B cell (primary cell): ENCODE results near the gene NOL9. TPM values are rescaled to one million over a fixed set of nuclear protein-coding genes. Genes with fewer than 3 reads are reported as not detected.

Experiments
- ATAC-seq: fragments of 200-7000 bp; cut with Tn5 transposase; one replicate; pipeline ENCODE4 v1.10.0; 2021; ENCODE audit warnings: low read depth, mild to moderate bottlenecking, moderate number of reproducible peaks, moderate library complexity
- CTCF ChIA-PET: fragments of 350-600 bp; sonication (Branson Sonifier 250); formaldehyde crosslinking; loops from one replicate; lab custom pipeline; 2021; ENCODE audit warnings: antibody characterized with exemption, inconsistent platforms; lab: Charles Lee
- POLR2A ChIA-PET: fragments of 350-600 bp; sonication (Branson Sonifier 250); formaldehyde crosslinking; loops from one replicate; lab custom pipeline; 2021; ENCODE audit warnings: antibody characterized with exemption; lab: Charles Lee
- DNase-seq: peaks from one replicate; pipeline ENCODE4 v3.0.0; 2013
- H2AFZ ChIP-seq: 2 replicates; pipeline ENCODE4 v1.6.1; 2012; ENCODE audit warnings: mild to moderate bottlenecking, low read depth, low read length; ENCODE audit not compliant: insufficient read depth, poor library complexity, severe bottlenecking
- H3K27ac ChIP-seq, 2 donors: 1 replicate in 1 of 2; 2 replicates in 1 of 2; pipeline ENCODE4 v1.5.1; 2012 to 2013; ENCODE audit warnings: low read length in 2 of 2, mild to moderate bottlenecking in 2 of 2, moderate library complexity in 1 of 2
- H3K27me3 ChIP-seq, 4 experiments: fragments of 200-600 bp in 1 of 4; sonication (generic) in 1 of 4; replicated peaks in 1 of 4; 1 replicate in 2 of 4; 2 replicates in 2 of 4; pipeline versions ENCODE4 v1.6.1 to v1.7.0; 2013 to 2016; ENCODE audit warnings: low read length in 3 of 4, mild to moderate bottlenecking in 2 of 4, mixed read lengths in 1 of 4, moderate library complexity in 1 of 4; ENCODE audit not compliant: insufficient read depth in 4 of 4, control insufficient read depth in 3 of 4; ENCODE audit errors: control extremely low read depth in 1 of 4
- H3K36me3 ChIP-seq, 2 experiments: replicated peaks in 1 of 2; 1 replicate in 1 of 2; 2 replicates in 1 of 2; pipeline versions ENCODE4 v1.6.1 to v1.7.1; 2013; ENCODE audit warnings: low read length in 1 of 2; ENCODE audit not compliant: insufficient read depth in 2 of 2, control insufficient read depth in 1 of 2; ENCODE audit errors: control extremely low read depth in 1 of 2, extremely low read depth in 1 of 2
- H3K4me1 ChIP-seq, 2 donors: fragments of 200-600 bp in 1 of 2; sonication (generic) in 1 of 2; 1 replicate in 1 of 2; 2 replicates in 1 of 2; pipeline versions ENCODE4 v1.5.1 to v1.6.1; 2013 to 2017; ENCODE audit warnings: low read length in 2 of 2; ENCODE audit not compliant: control insufficient read depth in 2 of 2, insufficient read depth in 2 of 2
- H3K4me2 ChIP-seq: replicated peaks from 2 replicates; pipeline ENCODE3; 2012; ENCODE audit warnings: mild to moderate bottlenecking, low read depth, low read length; ENCODE audit not compliant: poor library complexity, severe bottlenecking
- H3K4me3 ChIP-seq, 5 experiments: fragments of 200-600 bp in 1 of 5; sonication (generic) in 1 of 5; 1 replicate in 3 of 5; 2 replicates in 2 of 5; pipeline versions ENCODE4 v1.5.1 to v1.7.0; 2011 to 2016; ENCODE audit warnings: low read length in 4 of 5, mild to moderate bottlenecking in 4 of 5, low read depth in 2 of 5, control low read depth in 1 of 5, moderate library complexity in 1 of 5; ENCODE audit not compliant: insufficient read depth in 1 of 5; ENCODE audit errors: control extremely low read depth in 1 of 5, extremely low read depth in 1 of 5
- H3K79me2 ChIP-seq: fragments of 200-600 bp; sonication (generic); one replicate; pipeline ENCODE4 v1.6.0; 2016; ENCODE audit warnings: low read length; ENCODE audit not compliant: control insufficient read depth, insufficient read depth
- H3K9ac ChIP-seq: fragments of 200-600 bp; sonication (generic); 2 replicates; pipeline ENCODE4 v1.6.1; 2017; ENCODE audit warnings: mild to moderate bottlenecking, low read length, moderate library complexity
- H3K9me3 ChIP-seq, 3 donors: one replicate each; pipeline versions ENCODE4 v1.6.1 to v1.7.1; 2013; ENCODE audit warnings: low read length in 2 of 3; ENCODE audit not compliant: control insufficient read depth in 2 of 3, insufficient read depth in 1 of 3; ENCODE audit errors: control extremely low read depth in 1 of 3
- H4K20me1 ChIP-seq: 2 replicates; pipeline ENCODE4 v1.6.0; 2012; ENCODE audit warnings: mild to moderate bottlenecking, low read length; ENCODE audit not compliant: insufficient read depth, control insufficient read depth, poor library complexity, severe bottlenecking
- H3K27ac Mint-ChIP-seq: one replicate; pipeline ENCODE4 v1.8.0; 2021; ENCODE audit warnings: mixed read lengths
- H3K27me3 Mint-ChIP-seq: one replicate; pipeline ENCODE4 v1.8.0; 2021; ENCODE audit warnings: mixed read lengths
- H3K4me1 Mint-ChIP-seq: one replicate; pipeline ENCODE4 v1.8.0; 2021; ENCODE audit warnings: mixed read lengths
- H3K4me3 Mint-ChIP-seq: one replicate; pipeline ENCODE4 v1.8.0; 2021; ENCODE audit warnings: mixed read lengths
- H3K9me3 Mint-ChIP-seq: one replicate; pipeline ENCODE4 v1.8.0; 2022; ENCODE audit warnings: mixed read lengths; ENCODE audit not compliant: insufficient read depth
- CTCF ChIP-seq: fragments of 200-600 bp; IDR thresholded peaks from one replicate; pipeline ENCODE4 v1.8.0; 2022; ENCODE audit warnings: antibody characterized with exemption, mild to moderate bottlenecking
- EZH2 ChIP-seq: IDR thresholded peaks from 2 replicates; pipeline ENCODE4 v1.6.1; 2012; ENCODE audit warnings: borderline replicate concordance, low read depth, mild to moderate bottlenecking, moderate library complexity, low read length; ENCODE audit not compliant: insufficient read depth, poor library complexity, severe bottlenecking
- WGBS: methylation state at CpG from one replicate; pipeline ENCODE4 v1.1.5; 2013; ENCODE audit warnings: missing lambda C conversion rate; ENCODE audit not compliant: insufficient coverage; 5-methylcytosine and 5-hydroxymethylcytosine counted together
- intact Hi-C: fragments of 100-400 bp; cut with micrococcal nuclease; formaldehyde crosslinking; loops from one replicate; pipeline ENCODE4 v1.10.0; 2022
- polyA plus RNA-seq: library from polyadenylated mRNA; depleted of rRNA; stranded (reverse); fragments of >200 nt; gene quantifications from 2 replicates; pipeline ENCODE4 v1.2.3, GENCODE V29; 2012
- total RNA-seq, 2 donors: library from RNA; stranded (reverse); fragments of 120-200 nt in 1 of 2; gene quantifications; 1 replicate in 1 of 2; 2 replicates in 1 of 2; pipeline versions ENCODE4 v1.2.3 to v1.2.4, GENCODE V29; 2013 to 2022

The NOL9 gene
- total and polyA plus RNA-seq, 2 donors (not counting 1 experiment from before 2014, with no cell fraction given) = 23.8 to 49.5 TPM

GRCh38 chr1:6491081-6491449, 63.2 kb downstream of the NOL9 start:
- H3K4me2 ChIP-seq = peak overlapping the region; percentile 97
- H4K20me1 ChIP-seq = no peaks in the 10 kb centered on the region
- peaks cover 15 to 27% of the 10 kb centered on the region in 2 donors for H3K4me1 ChIP-seq
- Mint-ChIP-seq H3K9me3 (no peaks in the 10 kb centered on the region), H3K27ac (no peak overlapping the region), H3K27me3 (peaks cover 16% of the 10 kb centered on the region), H3K4me3 (peak overlapping the region; percentile 70), H3K4me1 (peaks cover 19% of the 10 kb centered on the region)
- CTCF ChIA-PET = interaction anchor here (0.9 to 8.5 kb wide), 7 partner anchors 8 to 244 kb away, joined by 3 to 86 read pairs (median 4); partner anchors contain the start of gene NOL9
- POLR2A ChIA-PET = no interaction called here
- peaks cover 0 to 2% (median 0%) of the 10 kb centered on the region in 3 donors for H3K9me3 ChIP-seq
- H3K36me3 ChIP-seq = no peaks in the 10 kb centered on the region
- ATAC-seq (no peak), DNase-seq (peak; percentile 23)
- WGBS = 61% methylated on average over 2 of the region's 6 CpGs
- no peak overlapping the region for H3K27ac ChIP-seq
- H3K27me3 ChIP-seq = peaks cover 0 to 18% (median 4%) of the 10 kb centered on the region in 4 experiments
- H3K4me3 ChIP-seq = peak overlapping the region in 4 of 5 experiments; percentile 44 to 83 (median 68)
- H3K79me2 ChIP-seq = no peaks in the 10 kb centered on the region
- peak overlapping the region; percentile 91 for H2AFZ ChIP-seq
- peak overlapping the region; percentile 77 for H3K9ac ChIP-seq
- intact Hi-C loops = no loop called here
- no peak for TF ChIP-seq CTCF
- no peak for TF ChIP-seq EZH2
